Panc1 (cell line): Measurements from ENCODE around the gene CARNS1. TPM values are rescaled to one million over a fixed set of nuclear protein-coding genes. Genes with fewer than 3 reads are reported as not detected.

Experiments
- ATAC-seq: fragments of 200-7000 bp; cut with Tn5 transposase; 2 replicates; pipeline ENCODE4 v1.9.1; 2020; ENCODE audit warnings: mild to moderate bottlenecking, moderate library complexity
- BruUV-seq: library from RNA; stranded (reverse); fragments of 400-500 nt; replicated peaks from 2 replicates; lab custom pipeline; 2021; lab: Mats Ljungman, UMichigan
- CTCF ChIA-PET: fragments of 300-600 bp; sonication (Branson Sonifier 250); formaldehyde crosslinking; loops from one replicate; lab custom pipeline; 2022; ENCODE audit warnings: antibody characterized with exemption; lab: Charles Lee
- POLR2A ChIA-PET: fragments of 300-600 bp; sonication (Branson Sonifier 250); formaldehyde crosslinking; loops from one replicate; lab custom pipeline; 2022; ENCODE audit warnings: antibody characterized with exemption; lab: Charles Lee
- DNase-seq: peaks from one replicate; pipeline ENCODE4 v3.0.0-alpha.2; 2010; ENCODE audit warnings: low read depth, low spot score
- H3K27ac ChIP-seq: 2 replicates; pipeline ENCODE4 v1.5.1; 2011; ENCODE audit warnings: mild to moderate bottlenecking, low read length, inconsistent platforms
- H3K27me3 ChIP-seq: fragments of 200-500 bp; sonication (Bioruptor generic); 2 replicates; pipeline ENCODE4 v1.6.0; 2014; ENCODE audit warnings: low read length, inconsistent platforms; ENCODE audit not compliant: control insufficient read depth, insufficient read depth
- H3K36me3 ChIP-seq: fragments of 200-500 bp; sonication (Bioruptor generic); 2 replicates; pipeline ENCODE4 v1.5.1; 2014; ENCODE audit warnings: inconsistent platforms, mild to moderate bottlenecking, low read length, moderate library complexity; ENCODE audit not compliant: control insufficient read depth, insufficient read depth
- H3K4me1 ChIP-seq: 2 replicates; pipeline ENCODE4 v1.5.1; 2011; ENCODE audit warnings: inconsistent platforms, mild to moderate bottlenecking, low read length, moderate library complexity; ENCODE audit not compliant: control insufficient read depth, insufficient read depth
- H3K4me3 ChIP-seq, 2 experiments: 2 replicates each; pipeline ENCODE4 v1.5.1; 2011 to 2012; ENCODE audit warnings: low read depth in 2 of 2, low read length in 2 of 2, mild to moderate bottlenecking in 2 of 2, inconsistent platforms in 1 of 2, moderate library complexity in 1 of 2
- H3K9me3 ChIP-seq: fragments of 200-500 bp; sonication (Bioruptor generic); 2 replicates; pipeline ENCODE4 v1.5.1; 2014; ENCODE audit warnings: low read depth, mild to moderate bottlenecking, inconsistent platforms, low read length, moderate library complexity; ENCODE audit not compliant: control insufficient read depth, insufficient read depth
- POLR2AphosphoS5 ChIP-seq: IDR thresholded peaks from 2 replicates; pipeline ENCODE4 v1.6.1; 2012; ENCODE audit warnings: mild to moderate bottlenecking, low read depth, low read length, moderate library complexity
- SIN3A ChIP-seq: IDR thresholded peaks from 2 replicates; pipeline ENCODE4 v1.6.1; 2012; ENCODE audit warnings: low read depth, mild to moderate bottlenecking, low read length, moderate library complexity, borderline replicate concordance; ENCODE audit not compliant: insufficient read depth
- TCF7L2 ChIP-seq: IDR thresholded peaks from 2 replicates; pipeline ENCODE4 v1.6.1; 2011; ENCODE audit warnings: mild to moderate bottlenecking, low read depth, low read length, inconsistent platforms
- in situ Hi-C: cut with HindIII; loops from 2 replicates; pipeline ENCODE4 v1.10.0; 2016; ENCODE audit warnings: low sequenced_read_pairs, low pct_unique_long_range_greater_than_20kb
- intact Hi-C: fragments of 100-400 bp; cut with micrococcal nuclease; formaldehyde crosslinking; loops from one replicate; pipeline ENCODE4 v1.10.0; 2022; ENCODE audit not compliant: unreplicated experiment
- total RNA-seq: library from RNA; stranded (reverse); gene quantifications from one replicate; pipeline ENCODE4 v1.2.1, GENCODE V29; 2021; ENCODE audit not compliant: unreplicated experiment
- TF ChIP-seq, protein P1 (sequence below): fragments of 450-650 bp; IDR thresholded peaks from 2 replicates; pipeline ENCODE4 v1.5.1; 2017; ENCODE audit warnings: mild to moderate bottlenecking
- TF ChIP-seq, protein P2 (sequence below), 2 experiments: IDR thresholded peaks; 2 replicates each; pipeline ENCODE4 v1.6.1; 2011 to 2012; ENCODE audit warnings: low read depth in 2 of 2, control low read depth in 1 of 2, low read length in 1 of 2, mild to moderate bottlenecking in 1 of 2, moderate library complexity in 1 of 2; ENCODE audit not compliant: insufficient read depth in 1 of 2

Gene CARNS1
- total RNA-seq, 1 experiment from 2014 or later: 1.0 TPM

DNA sequence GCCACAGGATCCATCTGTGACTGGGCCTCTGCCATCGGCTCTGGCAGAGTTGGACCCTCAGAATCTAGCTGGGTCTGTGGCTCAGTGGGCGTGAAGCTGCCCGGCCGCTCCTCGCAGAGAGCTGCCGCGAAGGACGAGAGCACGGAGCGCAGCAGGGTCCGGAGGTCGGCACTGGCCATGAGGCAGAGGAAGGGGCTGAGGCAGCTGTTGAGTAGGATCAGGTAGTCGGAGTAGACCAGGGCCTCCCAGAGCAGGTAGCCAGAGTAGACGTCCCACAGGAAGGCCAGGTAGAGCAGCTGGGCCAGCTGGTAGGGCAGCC, 36.1 kb downstream of the CARNS1 start:
- Histone ChIP-seq H3K4me3 (no peak overlapping the region), H3K4me1 (no peaks in the 10 kb centered on the region), H3K9me3 (no peaks in the 10 kb centered on the region), H3K27ac (no peak overlapping the region), H3K27me3 (no peaks in the 10 kb centered on the region), H3K36me3 (no peaks in the 10 kb centered on the region)
- CTCF ChIA-PET: interaction anchor here (0.6 kb wide), 1 partner anchor 13 kb away, joined by 3 read pairs; no protein-coding TSS in a partner anchor
- ATAC-seq (no peak; the same call in 1 of the 2 replicates), DNase-seq (no peak)
- intact Hi-C loops (no loop called here), in situ Hi-C loops (no loop called here)
- POLR2A ChIA-PET: no interaction called here
- TF ChIP-seq, protein P1, sequence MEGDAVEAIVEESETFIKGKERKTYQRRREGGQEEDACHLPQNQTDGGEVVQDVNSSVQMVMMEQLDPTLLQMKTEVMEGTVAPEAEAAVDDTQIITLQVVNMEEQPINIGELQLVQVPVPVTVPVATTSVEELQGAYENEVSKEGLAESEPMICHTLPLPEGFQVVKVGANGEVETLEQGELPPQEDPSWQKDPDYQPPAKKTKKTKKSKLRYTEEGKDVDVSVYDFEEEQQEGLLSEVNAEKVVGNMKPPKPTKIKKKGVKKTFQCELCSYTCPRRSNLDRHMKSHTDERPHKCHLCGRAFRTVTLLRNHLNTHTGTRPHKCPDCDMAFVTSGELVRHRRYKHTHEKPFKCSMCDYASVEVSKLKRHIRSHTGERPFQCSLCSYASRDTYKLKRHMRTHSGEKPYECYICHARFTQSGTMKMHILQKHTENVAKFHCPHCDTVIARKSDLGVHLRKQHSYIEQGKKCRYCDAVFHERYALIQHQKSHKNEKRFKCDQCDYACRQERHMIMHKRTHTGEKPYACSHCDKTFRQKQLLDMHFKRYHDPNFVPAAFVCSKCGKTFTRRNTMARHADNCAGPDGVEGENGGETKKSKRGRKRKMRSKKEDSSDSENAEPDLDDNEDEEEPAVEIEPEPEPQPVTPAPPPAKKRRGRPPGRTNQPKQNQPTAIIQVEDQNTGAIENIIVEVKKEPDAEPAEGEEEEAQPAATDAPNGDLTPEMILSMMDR: no peak
- TF ChIP-seq TCF7L2 (no peak), POLR2AphosphoS5 (no peak), SIN3A (no peak)
- TF ChIP-seq, protein P2, sequence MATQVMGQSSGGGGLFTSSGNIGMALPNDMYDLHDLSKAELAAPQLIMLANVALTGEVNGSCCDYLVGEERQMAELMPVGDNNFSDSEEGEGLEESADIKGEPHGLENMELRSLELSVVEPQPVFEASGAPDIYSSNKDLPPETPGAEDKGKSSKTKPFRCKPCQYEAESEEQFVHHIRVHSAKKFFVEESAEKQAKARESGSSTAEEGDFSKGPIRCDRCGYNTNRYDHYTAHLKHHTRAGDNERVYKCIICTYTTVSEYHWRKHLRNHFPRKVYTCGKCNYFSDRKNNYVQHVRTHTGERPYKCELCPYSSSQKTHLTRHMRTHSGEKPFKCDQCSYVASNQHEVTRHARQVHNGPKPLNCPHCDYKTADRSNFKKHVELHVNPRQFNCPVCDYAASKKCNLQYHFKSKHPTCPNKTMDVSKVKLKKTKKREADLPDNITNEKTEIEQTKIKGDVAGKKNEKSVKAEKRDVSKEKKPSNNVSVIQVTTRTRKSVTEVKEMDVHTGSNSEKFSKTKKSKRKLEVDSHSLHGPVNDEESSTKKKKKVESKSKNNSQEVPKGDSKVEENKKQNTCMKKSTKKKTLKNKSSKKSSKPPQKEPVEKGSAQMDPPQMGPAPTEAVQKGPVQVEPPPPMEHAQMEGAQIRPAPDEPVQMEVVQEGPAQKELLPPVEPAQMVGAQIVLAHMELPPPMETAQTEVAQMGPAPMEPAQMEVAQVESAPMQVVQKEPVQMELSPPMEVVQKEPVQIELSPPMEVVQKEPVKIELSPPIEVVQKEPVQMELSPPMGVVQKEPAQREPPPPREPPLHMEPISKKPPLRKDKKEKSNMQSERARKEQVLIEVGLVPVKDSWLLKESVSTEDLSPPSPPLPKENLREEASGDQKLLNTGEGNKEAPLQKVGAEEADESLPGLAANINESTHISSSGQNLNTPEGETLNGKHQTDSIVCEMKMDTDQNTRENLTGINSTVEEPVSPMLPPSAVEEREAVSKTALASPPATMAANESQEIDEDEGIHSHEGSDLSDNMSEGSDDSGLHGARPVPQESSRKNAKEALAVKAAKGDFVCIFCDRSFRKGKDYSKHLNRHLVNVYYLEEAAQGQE (IDR thresholded peaks at IDR 0.05; ENCODE audit: insufficient read depth in 1 of 2, low read depth in 2 of 2, low read length in 1 of 2): no peak
- no TSS peak for BruUV-seq

DNA sequence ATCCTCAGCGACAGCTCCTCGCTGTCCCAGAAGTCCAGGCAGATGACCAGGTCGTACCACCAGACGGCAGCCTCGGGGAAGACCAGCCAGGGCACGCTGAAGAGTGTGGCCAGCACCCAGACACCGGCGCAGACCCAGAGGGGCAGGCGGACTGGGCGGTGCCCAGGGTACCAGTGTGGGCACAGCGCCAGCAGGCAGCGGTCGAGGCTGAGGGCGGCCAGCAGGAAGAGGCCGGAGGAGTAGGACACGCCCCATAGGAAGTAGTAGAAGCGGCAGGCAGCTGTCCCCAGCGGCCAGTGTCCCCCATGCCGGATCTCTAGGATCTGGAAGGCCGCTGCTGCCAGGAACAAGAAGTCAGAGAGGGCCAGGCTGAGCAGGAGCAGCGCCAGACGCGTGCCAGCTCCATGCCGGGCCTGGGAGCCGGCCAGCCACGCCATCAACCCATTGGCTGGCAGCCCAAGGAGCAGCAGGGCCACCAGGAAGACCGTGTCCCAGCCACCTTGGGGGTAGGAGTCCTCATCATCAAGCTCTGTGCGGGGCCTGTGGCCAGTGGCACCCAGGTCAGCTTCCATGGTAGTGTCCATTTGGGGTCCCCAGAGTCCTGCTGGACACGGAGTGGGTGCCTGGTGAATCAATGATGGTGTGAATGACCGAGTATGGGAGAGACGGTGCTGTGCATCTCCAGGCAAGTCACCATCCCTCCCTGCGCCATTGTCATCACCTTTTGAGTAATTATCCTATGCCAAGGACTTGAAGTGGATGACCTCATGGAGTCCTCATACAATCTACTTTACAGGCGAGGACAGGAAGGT, 36.9 kb downstream of the CARNS1 start, which contains the start of gene GPR152:
Gene GPR152, minus strand, starts transcription at position 589 of the 812 bp plus-strand sequence. Its CDS starts 5 bp downstream, at position 584.
- ATAC-seq: 0 out of 2 replicates have a peak, but pooled peaks have one; percentile 12
- CTCF ChIA-PET: no interaction called here

More for the DNA sequence above, 36.9 kb downstream of the CARNS1 start, which contains the start of gene GPR152:
- BruUV-seq: no TSS peak
- Histone ChIP-seq H3K4me1 (no peaks in the 10 kb centered on the region), H3K9me3 (no peaks in the 10 kb centered on the region), H3K36me3 (no peaks in the 10 kb centered on the region), H3K4me3 (no peak within 1 kb of the TSS), H3K27me3 (no peaks in the 10 kb centered on the region), H3K27ac (no peak within 1 kb of the TSS)
- in situ Hi-C loops (no loop called here), intact Hi-C loops (no loop called here)
- TF ChIP-seq, protein P1: no peak
- no peak for TF ChIP-seq SIN3A
- no peak for TF ChIP-seq POLR2AphosphoS5
- TF ChIP-seq, protein P2 (IDR thresholded peaks at IDR 0.05; ENCODE audit: insufficient read depth in 1 of 2, low read depth in 2 of 2, low read length in 1 of 2): no peak
- no peak for TF ChIP-seq TCF7L2
- no peak for DNase-seq
- POLR2A ChIA-PET: interaction anchor here (0.7 kb wide), 1 partner anchor 51 kb away, joined by 4 read pairs; the partner anchor contains the start of gene PPP1CA
